H1 (cell line): ENCODE data around the gene CPXM1. TPM values are rescaled to one million over a fixed set of nuclear protein-coding genes. Genes with fewer than 3 reads are reported as not detected.

ENCODE experiments used
- CTCF ChIA-PET: fragments of 300-600 bp; sonication (Branson Sonifier 250); formaldehyde crosslinking; loops from one replicate; lab custom pipeline; 2021; ENCODE audit not compliant: partially characterized antibody; lab: Charles Lee
- POLR2A ChIA-PET: fragments of 300-600 bp; sonication (Branson Sonifier 250); formaldehyde crosslinking; loops from one replicate; lab custom pipeline; 2021; ENCODE audit warnings: inconsistent platforms; ENCODE audit not compliant: partially characterized antibody; lab: Charles Lee
- DNase-seq, 2 experiments: peaks; one replicate each; pipeline versions ENCODE4 v3.0.0 to v3.0.0-alpha.2; 2010 to 2022; ENCODE audit warnings: low spot score in 2 of 2, low read depth in 1 of 2, mixed read lengths in 1 of 2
- FAIRE-seq: peaks from 2 replicates; lab custom pipeline; 2011; peaks lifted over from hg19 to GRCh38; lab: Jason Lieb, UNC
- H2AFZ ChIP-seq: 2 replicates; pipeline ENCODE4 v1.8.1; 2012; ENCODE audit warnings: low read length, inconsistent platforms
- H2AK5ac ChIP-seq: 2 replicates; pipeline ENCODE4 v1.6.1; 2013; ENCODE audit warnings: low read depth, low read length
- H2BK120ac ChIP-seq: replicated peaks from 2 replicates; pipeline ENCODE3; 2013; ENCODE audit warnings: low read depth, low read length, inconsistent platforms
- H2BK12ac ChIP-seq: 2 replicates; pipeline ENCODE4 v1.6.1; 2013; ENCODE audit warnings: low read depth, low read length
- H2BK15ac ChIP-seq: 2 replicates; pipeline ENCODE4 v1.6.1; 2013; ENCODE audit warnings: low read length
- H2BK20ac ChIP-seq: 2 replicates; pipeline ENCODE4 v1.6.1; 2013; ENCODE audit warnings: low read length
- H2BK5ac ChIP-seq: 2 replicates; pipeline ENCODE4 v1.6.1; 2013; ENCODE audit warnings: low read depth, low read length
- H3K14ac ChIP-seq: 2 replicates; pipeline ENCODE4 v1.6.1; 2013; ENCODE audit warnings: inconsistent platforms; ENCODE audit not compliant: insufficient read length
- H3K18ac ChIP-seq: 2 replicates; pipeline ENCODE4 v1.6.1; 2013; ENCODE audit warnings: low read length; ENCODE audit errors: extremely low read depth
- H3K23ac ChIP-seq: 2 replicates; pipeline ENCODE4 v1.6.1; 2013; ENCODE audit warnings: inconsistent platforms; ENCODE audit not compliant: insufficient read length
- H3K23me2 ChIP-seq: 2 replicates; pipeline ENCODE4 v1.6.1; 2013; ENCODE audit warnings: low read depth, low read length
- H3K27ac ChIP-seq: 2 replicates; pipeline ENCODE4 v1.6.1; 2011; ENCODE audit warnings: low read depth, low read length, inconsistent platforms
- H3K27me3 ChIP-seq, 4 experiments: replicated peaks in 1 of 4; 1 replicate in 1 of 4; 2 replicates in 3 of 4; pipeline versions ENCODE4 v1.6.1 to v1.8.1; 2011 to 2013; ENCODE audit warnings: low read length in 3 of 4, mild to moderate bottlenecking in 3 of 4, inconsistent platforms in 2 of 4, mixed read lengths in 2 of 4, moderate library complexity in 1 of 4; ENCODE audit not compliant: control insufficient read depth in 3 of 4, insufficient read depth in 3 of 4; ENCODE audit errors: extremely low read depth in 1 of 4
- H3K36me3 ChIP-seq, 4 experiments: 2 replicates each; pipeline versions ENCODE4 v1.6.1 to v1.8.1; 2011 to 2013; ENCODE audit warnings: mild to moderate bottlenecking in 4 of 4, low read length in 3 of 4, moderate library complexity in 2 of 4, control low read depth in 1 of 4, inconsistent platforms in 1 of 4; ENCODE audit not compliant: insufficient read depth in 4 of 4, control insufficient read depth in 2 of 4
- H3K4ac ChIP-seq: replicated peaks from 2 replicates; pipeline ENCODE3; 2013; ENCODE audit warnings: low read length, low read depth, mixed read lengths, inconsistent platforms; ENCODE audit not compliant: insufficient read length
- H3K4me1 ChIP-seq, 4 experiments: replicated peaks in 1 of 4; 1 replicate in 1 of 4; 2 replicates in 3 of 4; pipeline versions ENCODE4 v1.6.1 to v1.8.1; 2011 to 2013; ENCODE audit warnings: low read length in 3 of 4, inconsistent platforms in 2 of 4, mixed read lengths in 1 of 4; ENCODE audit not compliant: insufficient read depth in 4 of 4, control insufficient read depth in 3 of 4
- H3K4me2 ChIP-seq, 2 experiments: 2 replicates each; pipeline versions ENCODE4 v1.6.1 to v1.8.1; 2011 to 2013; ENCODE audit warnings: low read depth in 2 of 2, low read length in 2 of 2, control low read depth in 1 of 2, inconsistent platforms in 1 of 2, mild to moderate bottlenecking in 1 of 2; ENCODE audit not compliant: insufficient read depth in 1 of 2
- H3K4me3 ChIP-seq, 4 experiments: fragments of 200-600, 300-600 bp in 1 of 4; sonication (generic), shearing (Covaris generic), sonication (Bioruptor Twin) in 1 of 4; 2 replicates each; pipeline versions ENCODE4 v1.5.1 to v1.8.1; 2011 to 2016; ENCODE audit warnings: low read length in 4 of 4, low read depth in 3 of 4, control low read depth in 2 of 4, inconsistent platforms in 2 of 4, mild to moderate bottlenecking in 2 of 4, mixed read lengths in 1 of 4, moderate library complexity in 1 of 4; ENCODE audit not compliant: insufficient read depth in 2 of 4; ENCODE audit errors: extremely low read depth in 1 of 4
- H3K56ac ChIP-seq: replicated peaks from 2 replicates; pipeline ENCODE3; 2013; ENCODE audit warnings: low read depth, mild to moderate bottlenecking, mixed read lengths, low read length, inconsistent platforms; ENCODE audit not compliant: insufficient read length
- H3K79me1 ChIP-seq: 2 replicates; pipeline ENCODE4 v1.6.1; 2013; ENCODE audit warnings: low read depth, low read length, control low read depth
- H3K79me2 ChIP-seq, 2 experiments: 2 replicates each; pipeline versions ENCODE4 v1.6.1 to v1.8.1; 2012 to 2013; ENCODE audit warnings: low read length in 2 of 2, mild to moderate bottlenecking in 2 of 2, inconsistent platforms in 1 of 2; ENCODE audit not compliant: insufficient read depth in 2 of 2, control insufficient read depth in 1 of 2
- H3K9ac ChIP-seq, 4 experiments: replicated peaks in 1 of 4; 1 replicate in 1 of 4; 2 replicates in 3 of 4; pipeline versions ENCODE4 v1.6.1 to v1.8.1; 2011 to 2013; ENCODE audit warnings: low read depth in 3 of 4, low read length in 3 of 4, control low read depth in 2 of 4, mild to moderate bottlenecking in 2 of 4, moderate library complexity in 2 of 4, inconsistent platforms in 1 of 4; ENCODE audit errors: extremely low read depth in 1 of 4
- H3K9me3 ChIP-seq, 2 experiments: 2 replicates each; pipeline versions ENCODE4 v1.6.1 to v1.8.1; 2012 to 2013; ENCODE audit warnings: mild to moderate bottlenecking in 2 of 2, moderate library complexity in 2 of 2, control low read depth in 1 of 2, inconsistent platforms in 1 of 2, low read depth in 1 of 2, low read length in 1 of 2, mixed read lengths in 1 of 2; ENCODE audit not compliant: insufficient read depth in 2 of 2
- H4K20me1 ChIP-seq, 2 experiments: replicated peaks in 1 of 2; 2 replicates each; pipeline versions ENCODE3 to v1.8.1; 2011 to 2013; ENCODE audit warnings: inconsistent platforms in 2 of 2, low read length in 2 of 2, mild to moderate bottlenecking in 1 of 2; ENCODE audit not compliant: insufficient read depth in 2 of 2, control insufficient read depth in 1 of 2
- H4K5ac ChIP-seq: 2 replicates; pipeline ENCODE4 v1.6.1; 2013; ENCODE audit warnings: low read length, low read depth, mixed read lengths, inconsistent platforms; ENCODE audit not compliant: insufficient read length
- H4K8ac ChIP-seq: 2 replicates; pipeline ENCODE4 v1.8.0; 2013; ENCODE audit warnings: mild to moderate bottlenecking, moderate library complexity, low read length, inconsistent platforms; ENCODE audit not compliant: insufficient read depth; ENCODE audit errors: extremely low read depth
- H4K91ac ChIP-seq: replicated peaks from 2 replicates; pipeline ENCODE3; 2013; ENCODE audit warnings: low read length, mixed read lengths, inconsistent platforms; ENCODE audit not compliant: insufficient read length
- CBX5 ChIP-seq: fragments of 300-800, 300-1000 bp; sonication (generic); IDR thresholded peaks from 2 replicates; pipeline ENCODE4 v1.7.1; 2016; ENCODE audit warnings: antibody characterized with exemption, low read length, low read depth
- CHD1 ChIP-seq: IDR thresholded peaks from 2 replicates; pipeline ENCODE4 v1.6.1; 2012; ENCODE audit warnings: low read depth, low read length, improper control_type of control experiment
- CHD2 ChIP-seq: IDR thresholded peaks from 2 replicates; pipeline ENCODE4 v1.6.1; 2012; ENCODE audit warnings: low read length, improper control_type of control experiment
- CTBP2 ChIP-seq: IDR thresholded peaks from 2 replicates; pipeline ENCODE4 v1.7.0; 2011; ENCODE audit warnings: borderline replicate concordance, mild to moderate bottlenecking, moderate library complexity, mixed read lengths, low read length; ENCODE audit not compliant: insufficient read depth, insufficient read length
- EP300 ChIP-seq, 2 experiments: IDR thresholded peaks; 1 replicate in 1 of 2; 2 replicates in 1 of 2; pipeline ENCODE4 v1.6.1; 2011 to 2012; ENCODE audit warnings: low read depth in 2 of 2, low read length in 2 of 2, mild to moderate bottlenecking in 2 of 2, borderline replicate concordance in 1 of 2, inconsistent platforms in 1 of 2, moderate library complexity in 1 of 2
- JUN ChIP-seq: IDR thresholded peaks from 2 replicates; pipeline ENCODE4 v1.6.1; 2011; ENCODE audit warnings: low read depth, mild to moderate bottlenecking, improper control_type of control experiment, low read length
- KDM1A ChIP-seq: fragments of 200-600, 300-600 bp; sonication (generic); IDR thresholded peaks from 2 replicates; pipeline ENCODE4 v1.7.1; 2016; ENCODE audit warnings: mild to moderate bottlenecking, low read length, borderline replicate concordance
- SIX5 ChIP-seq: IDR thresholded peaks from 2 replicates; pipeline ENCODE4 v1.6.1; 2011; ENCODE audit warnings: mild to moderate bottlenecking, low read depth, low read length
- SP2 ChIP-seq: IDR thresholded peaks from 2 replicates; pipeline ENCODE4 v1.6.1; 2012; ENCODE audit warnings: mild to moderate bottlenecking, low read length, inconsistent platforms
- SUZ12 ChIP-seq: fragments of 200-600 bp; sonication (generic); IDR thresholded peaks from 2 replicates; pipeline ENCODE4 v1.6.1; 2012; ENCODE audit warnings: mild to moderate bottlenecking, inconsistent platforms, low read length, moderate library complexity, mixed read lengths
- TBP ChIP-seq: IDR thresholded peaks from 2 replicates; pipeline ENCODE4 v1.6.1; 2011; ENCODE audit warnings: low read depth, low read length, improper control_type of control experiment
- WGBS, 2 experiments: shearing (Covaris generic) in 1 of 2; methylation state at CpG; one replicate each; pipeline versions ENCODE4 v1.1.6 to v1.1.7; 2013 to 2015; ENCODE audit warnings: low lambda C conversion rate in 2 of 2, mixed read lengths in 2 of 2, inconsistent platforms in 1 of 2, low coverage in 1 of 2, missing lambda C conversion rate in 1 of 2; ENCODE audit not compliant: insufficient replicate concordance in 2 of 2, insufficient coverage in 1 of 2, insufficient read length in 1 of 2; ENCODE audit errors: extremely low coverage in 1 of 2, missing lambda C conversion rate in 1 of 2; 5-methylcytosine and 5-hydroxymethylcytosine counted together
- polyA plus RNA-seq, 7 experiments: library from polyadenylated mRNA; depleted of rRNA in 3 of 7; stranded (reverse) in 5 of 7; unstranded in 2 of 7; fragments of >200 nt in 5 of 7; fragments of 200-250 nt in 2 of 7; gene quantifications; 1 replicate in 5 of 7; 2 replicates in 1 of 7; 4 replicates in 1 of 7; pipeline versions ENCODE4 v1.2.1 to v1.2.3, GENCODE V29; 2011 to 2013; ENCODE audit warnings: missing spikeins in 2 of 7, mixed read lengths in 2 of 7
- total RNA-seq: library from RNA; stranded (reverse); fragmentation: NEBNext Ultra II Directional; extraction: Animal tissue kit (Norgen Biotek cat#: 25700); gene quantifications from 2 replicates; pipeline ENCODE4 v1.2.1, GENCODE V29; 2021

CPXM1 gene
- total and polyA plus RNA-seq, 2 of the 8 experiments (the other 6 are each of a cell fraction or from before 2014, with no cell fraction given), result 31.3 to 81.9 TPM

DNA sequence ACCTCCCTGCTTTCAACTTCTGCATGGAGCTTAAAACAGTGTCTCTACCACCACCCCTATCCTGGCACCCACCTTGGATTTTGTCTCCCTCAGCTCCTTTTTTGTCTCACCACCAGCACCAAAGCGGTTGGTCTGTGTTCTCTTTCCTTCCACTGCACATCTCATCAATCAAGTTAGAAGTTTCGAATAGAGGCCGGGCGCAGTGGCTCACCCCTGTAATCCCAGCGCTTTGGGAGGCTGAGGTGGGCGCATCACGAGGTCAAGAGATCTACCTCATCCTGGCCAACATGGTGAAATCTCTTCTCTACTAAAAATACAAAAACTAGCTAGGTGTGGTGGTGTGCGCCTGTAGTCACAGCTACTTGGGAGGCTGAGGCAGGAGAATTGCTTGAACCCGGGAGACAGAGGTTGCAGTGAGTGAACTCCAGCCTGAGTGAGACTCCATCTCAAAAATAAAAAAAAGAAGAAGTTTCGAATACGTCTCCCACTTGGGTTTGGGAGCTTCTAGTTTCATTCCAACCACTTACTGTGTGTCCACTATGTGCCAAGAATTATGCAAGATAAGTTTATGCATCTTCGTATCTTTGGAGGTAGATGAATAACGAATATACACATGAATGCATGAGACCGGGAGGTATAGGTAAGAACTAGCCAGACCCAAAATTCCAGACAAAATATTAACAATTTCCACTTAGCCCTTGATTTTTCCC lies 34.1 kb upstream of the CPXM1 start:
- no peak overlapping the region for H3K9ac ChIP-seq
- H2AK5ac ChIP-seq, result no peak overlapping the region
- no peak overlapping the region for H2BK15ac ChIP-seq
- no peak overlapping the region for H3K4ac ChIP-seq
- no peak overlapping the region for H4K91ac ChIP-seq
- H3K79me2 ChIP-seq, result no peaks in the 10 kb centered on the region
- no peak overlapping the region for H2BK120ac ChIP-seq
- H3K4me1 ChIP-seq, result no peaks in the 10 kb centered on the region; a peak in 1 of 7 replicates
- no peak overlapping the region for H3K27ac ChIP-seq
- no peak overlapping the region for H2BK20ac ChIP-seq
- H3K4me2 ChIP-seq, result no peak overlapping the region
- H4K5ac ChIP-seq, result no peak overlapping the region
- H3K9me3 ChIP-seq, result peaks cover 0 to under 1% of the 10 kb centered on the region in 2 experiments; a peak in 1 of 4 replicates
- no peak overlapping the region for H3K23ac ChIP-seq
- H2AFZ ChIP-seq, result no peak overlapping the region
- no peaks in the 10 kb centered on the region for H3K23me2 ChIP-seq
- peaks cover under 1 to 11% (median 11%) of the 10 kb centered on the region in 4 experiments for H3K27me3 ChIP-seq
- no peaks in the 10 kb centered on the region for H3K79me1 ChIP-seq
- H3K18ac ChIP-seq, result no peak overlapping the region
- H3K14ac ChIP-seq, result no peak overlapping the region
- H4K20me1 ChIP-seq, result peaks cover 0 to 2% of the 10 kb centered on the region in 2 experiments
- peaks cover 0 to under 1% (median 0%) of the 10 kb centered on the region in 4 experiments; a peak in 1 of 8 replicates for H3K36me3 ChIP-seq
- CTCF ChIA-PET, result interaction anchor here (0.6 to 1.0 kb wide), 3 partner anchors 82 to 156 kb away, joined by 3 to 4 read pairs (median 3); no protein-coding TSS in a partner anchor
- no peak overlapping the region for H4K8ac ChIP-seq
- 95% methylated on average over 14 of the region's 14 CpGs; no CpG with 5 or more reads in 1 of the 2 experiments for WGBS, 2 experiments
- POLR2A ChIA-PET, result interaction anchor here (0.6 to 2.3 kb wide), 2 partner anchors 13 to 121 kb away, joined by 4 to 6 read pairs; no protein-coding TSS in a partner anchor
- H3K56ac ChIP-seq, result no peak overlapping the region
- DNase-seq (no peak), FAIRE-seq (no peak)
- TF ChIP-seq JUN (no peak), EP300 (IDR thresholded peaks at IDR 0.05; ENCODE audit: borderline replicate concordance in 1 of 2, low read depth in 2 of 2, low read length in 2 of 2) (no peak), SUZ12 (no peak), TBP (no peak), KDM1A (no peak), SP2 (no peak), CTBP2 (no peak), CBX5 (no peak), CHD1 (no peak), SIX5 (no peak), CHD2 (no peak)
- no peak overlapping the region for H3K4me3 ChIP-seq
- no peak overlapping the region for H2BK12ac ChIP-seq
- no peak overlapping the region for H2BK5ac ChIP-seq
